A549 (cell line): ENCODE data around the gene MRAP2. TPM values are rescaled to one million over a fixed set of nuclear protein-coding genes. Genes with fewer than 3 reads are reported as not detected.
"Not testable (repeated sequence)": the region's sequence is repeated elsewhere in the genome, so short reads cannot be mapped to it uniquely, and the experiment has no call there.

Experiments
- ATAC-seq, 2 experiments: fragments of 200-7000 bp in 1 of 2; fragments of >200 bp in 1 of 2; cut with Nextera tagmentation in 1 of 2; cut with Tn5 transposase in 1 of 2; 3 replicates each; pipeline versions ENCODE4 v1.8.0 to v1.9.1; 2018 to 2020; ENCODE audit warnings: mild to moderate bottlenecking in 1 of 2, moderate library complexity in 1 of 2
- CTCF ChIA-PET: fragments of 300-600 bp; sonication (Branson Sonifier 250); formaldehyde crosslinking; extraction: SDS; loops from one replicate; lab custom pipeline; 2021; ENCODE audit warnings: antibody characterized with exemption, inconsistent platforms; lab: Yijun Ruan, JAX
- POLR2A ChIA-PET: fragments of 350-600 bp; formaldehyde crosslinking; extraction: SDS; loops from one replicate; lab custom pipeline; 2021; ENCODE audit warnings: antibody characterized with exemption, inconsistent platforms; lab: Yijun Ruan, JAX
- DNase-seq, 2 experiments: peaks; one replicate each; pipeline versions ENCODE4 v3.0.0 to v3.0.0-alpha.2; 2011 to 2016; ENCODE audit warnings: low read depth in 1 of 2, low spot score in 1 of 2
- FAIRE-seq: peaks from 2 replicates; lab custom pipeline; 2011; peaks lifted over from hg19 to GRCh38; lab: Jason Lieb, UNC
- H3K27ac ChIP-seq, 2 experiments: fragments of >200 bp; sonication (Bioruptor Twin); formaldehyde crosslinking; 3 replicates each; pipeline ENCODE4 v1.5.1; 2016 to 2017
- H3K4me1 ChIP-seq: fragments of >200 bp; sonication (Bioruptor Twin); formaldehyde crosslinking; 3 replicates; pipeline ENCODE4 v1.6.1; 2016
- H3K4me2 ChIP-seq: fragments of >200 bp; sonication (Bioruptor Twin); formaldehyde crosslinking; 3 replicates; pipeline ENCODE4 v1.6.1; 2016
- H3K4me3 ChIP-seq: fragments of >200 bp; sonication (Bioruptor Twin); formaldehyde crosslinking; 3 replicates; pipeline ENCODE4 v1.5.1; 2016
- H3K9me3 ChIP-seq: fragments of >200 bp; sonication (Bioruptor Twin); formaldehyde crosslinking; 3 replicates; pipeline ENCODE4 v1.6.1; 2016
- ATOH8 ChIP-seq: fragments of 250-450 bp; sonication (Bioruptor Pico); IDR thresholded peaks from 2 replicates; pipeline ENCODE4 v1.5.0; 2020; ENCODE audit warnings: low read depth, mild to moderate bottlenecking, moderate library complexity
- BHLHE40 ChIP-seq: IDR thresholded peaks from 2 replicates; pipeline ENCODE4 v1.6.1; 2012; ENCODE audit warnings: low read depth, low read length, inconsistent platforms
- EHF ChIP-seq: fragments of 250-450 bp; sonication (Bioruptor Pico); IDR thresholded peaks from 2 replicates; pipeline ENCODE4 v1.5.0; 2020; ENCODE audit warnings: mild to moderate bottlenecking
- EHMT2 ChIP-seq: fragments of 200-600 bp; sonication (generic); IDR thresholded peaks from 2 replicates; pipeline ENCODE4 v1.6.1; 2016; ENCODE audit warnings: antibody characterized with exemption, low read depth, mild to moderate bottlenecking, moderate library complexity
- FOSL2 ChIP-seq, 2 experiments: fragments of 450-650 bp in 1 of 2; fragments of >200 bp in 1 of 2; sonication (Bioruptor Twin) in 1 of 2; formaldehyde crosslinking; IDR thresholded peaks; 2 replicates each; pipeline versions ENCODE4 v1.5.0 to v1.6.1; 2016 to 2020; ENCODE audit warnings: mild to moderate bottlenecking in 1 of 2, moderate library complexity in 1 of 2
- HDAC2 ChIP-seq: fragments of 200-600 bp; sonication (generic); IDR thresholded peaks from 2 replicates; pipeline ENCODE4 v1.6.1; 2016
- HMGXB4 ChIP-seq: fragments of 250-450 bp; sonication (Bioruptor Pico); IDR thresholded peaks from 2 replicates; pipeline ENCODE4 v1.5.0; 2021; ENCODE audit warnings: mild to moderate bottlenecking, moderate library complexity, borderline replicate concordance
- HOXA7 ChIP-seq: fragments of 250-450 bp; sonication (Bioruptor Pico); IDR thresholded peaks from 2 replicates; pipeline ENCODE4 v1.5.0; 2020; ENCODE audit warnings: mild to moderate bottlenecking, moderate library complexity
- JUNB ChIP-seq: fragments of >200 bp; sonication (Bioruptor Twin); formaldehyde crosslinking; IDR thresholded peaks from 2 replicates; pipeline ENCODE4 v1.6.1; 2016
- KDM1A ChIP-seq: fragments of 200-600 bp; sonication (generic); IDR thresholded peaks from 2 replicates; pipeline ENCODE4 v1.6.1; 2016; ENCODE audit warnings: low read depth, mild to moderate bottlenecking
- MAFK ChIP-seq: fragments of 450-650 bp; IDR thresholded peaks from 2 replicates; pipeline ENCODE4 v1.6.1; 2014; ENCODE audit not compliant: partially characterized antibody
- NPAS2 ChIP-seq: fragments of 250-450 bp; sonication (Bioruptor Pico); IDR thresholded peaks from 2 replicates; pipeline ENCODE4 v1.8.0; 2022; ENCODE audit warnings: mild to moderate bottlenecking, moderate library complexity, borderline replicate concordance
- NR3C1 ChIP-seq: fragments of >200 bp; sonication (Bioruptor Twin); formaldehyde crosslinking; IDR thresholded peaks from 3 replicates; pipeline ENCODE4 v1.6.1; 2017
- RNF2 ChIP-seq: fragments of 200-600 bp; sonication (generic); IDR thresholded peaks from 2 replicates; pipeline ENCODE4 v1.6.1; 2016; ENCODE audit warnings: low read depth, mild to moderate bottlenecking, antibody characterized with exemption, moderate library complexity, borderline replicate concordance
- SMC3 ChIP-seq: fragments of >200 bp; sonication (Bioruptor Twin); formaldehyde crosslinking; IDR thresholded peaks from 3 replicates; pipeline ENCODE4 v1.6.1; 2018; ENCODE audit warnings: inconsistent platforms
- TFCP2L1 ChIP-seq: fragments of 250-450 bp; sonication (Bioruptor Pico); IDR thresholded peaks from 2 replicates; pipeline ENCODE4 v1.5.0; 2021; ENCODE audit warnings: mild to moderate bottlenecking
- USF2 ChIP-seq: fragments of 450-650 bp; IDR thresholded peaks from 2 replicates; pipeline ENCODE4 v1.6.1; 2014; ENCODE audit warnings: antibody characterized with exemption
- WGBS: methylation state at CpG from one replicate; pipeline ENCODE4 v1.1.6; 2017; ENCODE audit errors: missing lambda C conversion rate; 5-methylcytosine and 5-hydroxymethylcytosine counted together
- polyA plus RNA-seq, 4 experiments: library from polyadenylated mRNA; depleted of rRNA in 3 of 4; stranded (reverse); fragments of >200 nt; fragmentation: RNase III in 1 of 4; extraction: RNeasy Plus Mini Kit Qiagen cat#74134 plus additional on column Dnase treatment in 1 of 4; gene quantifications; 2 replicates in 3 of 4; 3 replicates in 1 of 4; pipeline ENCODE4 v1.2.3, GENCODE V29; 2011 to 2017
- TF ChIP-seq, protein P1 (sequence below): fragments of 200-600 bp; sonication (generic); IDR thresholded peaks from 2 replicates; pipeline ENCODE4 v1.6.1; 2016; ENCODE audit warnings: antibody characterized with exemption, mild to moderate bottlenecking, moderate library complexity
- TF ChIP-seq, protein P2 (sequence below): IDR thresholded peaks from 2 replicates; pipeline ENCODE4 v1.6.1; 2012

Gene MRAP2
- polyA plus RNA-seq, 2 of the 4 experiments (the other 2 are of a cell fraction), result 0.75 to 2.2 TPM

DNA sequence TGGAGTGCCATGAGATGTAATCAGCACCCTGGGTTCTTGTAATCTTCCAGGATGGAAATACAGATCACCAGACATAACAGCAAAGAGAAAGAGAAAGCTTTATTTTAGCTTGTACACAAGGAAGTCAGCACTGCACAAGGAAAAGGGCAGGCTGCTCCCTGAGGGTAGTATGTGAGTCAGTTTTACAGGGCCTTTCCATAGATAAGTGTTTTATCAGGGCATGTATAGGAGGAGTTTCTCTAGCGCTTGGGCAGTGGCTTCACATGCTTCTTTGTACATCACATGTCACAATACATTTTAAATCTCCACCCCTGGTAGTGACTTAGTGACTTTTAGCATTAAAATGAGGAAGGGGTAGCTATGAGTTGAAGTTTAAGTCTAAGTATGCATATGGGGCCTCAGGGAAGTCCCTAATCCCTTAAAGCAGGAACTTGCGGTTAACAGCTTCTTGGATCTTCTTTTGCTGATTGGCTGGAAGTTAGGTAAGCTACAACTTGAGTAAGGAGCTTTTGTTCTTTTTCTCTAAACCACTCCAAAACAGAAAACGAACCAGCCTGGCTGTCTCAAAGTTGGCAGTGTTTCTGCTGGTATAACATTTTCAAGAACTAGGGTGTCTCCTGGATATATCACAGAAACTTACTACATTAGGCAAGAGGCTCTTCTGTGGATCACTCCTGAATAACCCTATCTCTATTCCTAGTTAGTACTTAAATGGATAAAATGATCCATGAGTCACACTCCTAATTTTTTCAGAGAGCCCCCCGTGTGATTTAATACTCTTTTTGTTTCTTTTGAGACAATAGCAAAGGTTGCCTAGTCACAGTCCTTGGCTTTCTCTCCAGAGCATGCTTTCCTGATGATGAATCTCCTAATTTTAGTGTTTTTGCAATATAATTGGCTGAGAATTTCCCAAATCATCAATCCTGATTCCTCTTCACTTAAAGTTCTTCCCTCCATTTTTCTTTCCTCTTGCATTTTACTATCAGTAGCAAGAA lies 60.2 kb downstream of the MRAP2 start:
- Histone ChIP-seq H3K4me2 (no peak overlapping the region), H3K9me3 (no peaks in the 10 kb centered on the region), H3K4me3 (no peak overlapping the region), H3K27ac (no peak overlapping the region), H3K4me1 (no peaks in the 10 kb centered on the region)
- TF ChIP-seq BHLHE40 (no peak), SMC3 (no peak), HMGXB4 (CRISPR knock-in tag) (no peak), MAFK (no peak)
- POLR2A ChIA-PET, result no interaction called here
- ATAC-seq, result no peak
- CTCF ChIA-PET, result no interaction called here
- no peak for FAIRE-seq
- DNase-seq, result no peak
- 50% methylated on average over 4 of the region's 4 CpGs for WGBS

DNA sequence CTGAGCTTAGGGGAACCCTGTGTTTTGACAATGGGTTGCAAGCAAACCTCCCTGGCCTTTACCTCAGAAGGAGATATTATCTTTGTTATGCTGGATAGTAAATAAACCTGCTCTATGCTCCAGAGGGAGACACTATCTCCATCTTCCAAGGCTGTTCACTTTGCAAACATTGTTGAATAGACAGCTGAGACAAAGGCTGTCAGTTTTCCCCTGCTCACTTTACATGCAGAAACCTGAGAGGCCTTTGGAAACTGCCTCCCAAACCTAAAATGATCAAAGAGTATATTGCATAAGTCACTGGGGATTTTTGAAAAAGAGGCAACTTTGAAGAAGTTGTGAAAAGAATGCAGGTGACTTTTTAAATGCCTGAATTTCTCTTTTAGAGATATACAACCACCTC lies 61.6 kb downstream of the MRAP2 start:
- Histone ChIP-seq H3K27ac (no peak overlapping the region), H3K9me3 (no peaks in the 10 kb centered on the region)
- no peak for TF ChIP-seq NPAS2 (CRISPR knock-in tag)
- TF ChIP-seq, protein P1, sequence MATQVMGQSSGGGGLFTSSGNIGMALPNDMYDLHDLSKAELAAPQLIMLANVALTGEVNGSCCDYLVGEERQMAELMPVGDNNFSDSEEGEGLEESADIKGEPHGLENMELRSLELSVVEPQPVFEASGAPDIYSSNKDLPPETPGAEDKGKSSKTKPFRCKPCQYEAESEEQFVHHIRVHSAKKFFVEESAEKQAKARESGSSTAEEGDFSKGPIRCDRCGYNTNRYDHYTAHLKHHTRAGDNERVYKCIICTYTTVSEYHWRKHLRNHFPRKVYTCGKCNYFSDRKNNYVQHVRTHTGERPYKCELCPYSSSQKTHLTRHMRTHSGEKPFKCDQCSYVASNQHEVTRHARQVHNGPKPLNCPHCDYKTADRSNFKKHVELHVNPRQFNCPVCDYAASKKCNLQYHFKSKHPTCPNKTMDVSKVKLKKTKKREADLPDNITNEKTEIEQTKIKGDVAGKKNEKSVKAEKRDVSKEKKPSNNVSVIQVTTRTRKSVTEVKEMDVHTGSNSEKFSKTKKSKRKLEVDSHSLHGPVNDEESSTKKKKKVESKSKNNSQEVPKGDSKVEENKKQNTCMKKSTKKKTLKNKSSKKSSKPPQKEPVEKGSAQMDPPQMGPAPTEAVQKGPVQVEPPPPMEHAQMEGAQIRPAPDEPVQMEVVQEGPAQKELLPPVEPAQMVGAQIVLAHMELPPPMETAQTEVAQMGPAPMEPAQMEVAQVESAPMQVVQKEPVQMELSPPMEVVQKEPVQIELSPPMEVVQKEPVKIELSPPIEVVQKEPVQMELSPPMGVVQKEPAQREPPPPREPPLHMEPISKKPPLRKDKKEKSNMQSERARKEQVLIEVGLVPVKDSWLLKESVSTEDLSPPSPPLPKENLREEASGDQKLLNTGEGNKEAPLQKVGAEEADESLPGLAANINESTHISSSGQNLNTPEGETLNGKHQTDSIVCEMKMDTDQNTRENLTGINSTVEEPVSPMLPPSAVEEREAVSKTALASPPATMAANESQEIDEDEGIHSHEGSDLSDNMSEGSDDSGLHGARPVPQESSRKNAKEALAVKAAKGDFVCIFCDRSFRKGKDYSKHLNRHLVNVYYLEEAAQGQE, result no peak
- no peak for TF ChIP-seq NR3C1
- TF ChIP-seq TFCP2L1 (CRISPR knock-in tag), result no peak
- no peak for TF ChIP-seq EHF (CRISPR knock-in tag)
- TF ChIP-seq MAFK, result no peak
- TF ChIP-seq, all 56 proteins: peak for 0
- Histone ChIP-seq H3K4me2 (no peak overlapping the region), H3K4me3 (no peak overlapping the region), H3K4me1 (no peaks in the 10 kb centered on the region)
- POLR2A ChIA-PET, result no interaction called here
- no peak for FAIRE-seq
- ATAC-seq, result no peak
- no peak for DNase-seq
- CTCF ChIA-PET, result no interaction called here

DNA sequence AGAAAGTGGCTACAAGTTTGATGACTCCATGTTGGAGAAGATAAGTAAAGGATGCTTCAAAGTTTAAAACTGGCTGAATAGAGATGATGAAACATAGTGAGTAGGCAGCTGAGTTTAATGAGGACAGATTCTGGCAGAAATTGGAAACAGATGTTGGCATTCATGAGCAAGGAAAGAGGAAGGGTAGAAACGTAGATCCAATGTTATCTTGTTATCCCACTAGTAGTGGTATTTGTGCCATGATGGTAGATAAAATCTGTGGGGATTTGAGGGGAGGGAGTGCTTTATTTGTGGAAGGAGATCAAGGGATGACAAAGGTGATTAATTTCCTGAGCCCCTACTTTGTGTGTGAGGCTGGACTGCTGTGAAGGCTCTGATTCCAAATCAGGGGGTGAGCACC lies 69.5 kb downstream of the MRAP2 start:
- ATAC-seq (no peak), DNase-seq (no peak), FAIRE-seq (no peak)
- Histone ChIP-seq H3K9me3 (no peaks in the 10 kb centered on the region), H3K27ac (no peak overlapping the region), H3K4me1 (no peaks in the 10 kb centered on the region), H3K4me2 (no peak overlapping the region), H3K4me3 (no peak overlapping the region)
- whole genome bisulfite sequencing, result 4% methylated on average over 1 of the region's 1 CpG
- TF ChIP-seq JUNB (no peak), RNF2 (no peak), ATOH8 (CRISPR knock-in tag) (no peak), EHMT2 (no peak), HOXA7 (CRISPR knock-in tag) (no peak), KDM1A (no peak), HDAC2 (no peak), FOSL2 (IDR thresholded peaks at IDR 0.05) (no peak), FOSL2 (CRISPR knock-in tag; IDR thresholded peaks at IDR 0.05) (no peak), USF2 (no peak)
- TF ChIP-seq, protein P2, sequence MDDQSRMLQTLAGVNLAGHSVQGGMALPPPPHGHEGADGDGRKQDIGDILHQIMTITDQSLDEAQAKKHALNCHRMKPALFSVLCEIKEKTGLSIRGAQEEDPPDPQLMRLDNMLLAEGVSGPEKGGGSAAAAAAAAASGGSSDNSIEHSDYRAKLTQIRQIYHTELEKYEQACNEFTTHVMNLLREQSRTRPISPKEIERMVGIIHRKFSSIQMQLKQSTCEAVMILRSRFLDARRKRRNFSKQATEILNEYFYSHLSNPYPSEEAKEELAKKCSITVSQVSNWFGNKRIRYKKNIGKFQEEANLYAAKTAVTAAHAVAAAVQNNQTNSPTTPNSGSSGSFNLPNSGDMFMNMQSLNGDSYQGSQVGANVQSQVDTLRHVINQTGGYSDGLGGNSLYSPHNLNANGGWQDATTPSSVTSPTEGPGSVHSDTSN, result no peak
- ChIA-PET CTCF (no interaction called here), POLR2A (no interaction called here)

DNA sequence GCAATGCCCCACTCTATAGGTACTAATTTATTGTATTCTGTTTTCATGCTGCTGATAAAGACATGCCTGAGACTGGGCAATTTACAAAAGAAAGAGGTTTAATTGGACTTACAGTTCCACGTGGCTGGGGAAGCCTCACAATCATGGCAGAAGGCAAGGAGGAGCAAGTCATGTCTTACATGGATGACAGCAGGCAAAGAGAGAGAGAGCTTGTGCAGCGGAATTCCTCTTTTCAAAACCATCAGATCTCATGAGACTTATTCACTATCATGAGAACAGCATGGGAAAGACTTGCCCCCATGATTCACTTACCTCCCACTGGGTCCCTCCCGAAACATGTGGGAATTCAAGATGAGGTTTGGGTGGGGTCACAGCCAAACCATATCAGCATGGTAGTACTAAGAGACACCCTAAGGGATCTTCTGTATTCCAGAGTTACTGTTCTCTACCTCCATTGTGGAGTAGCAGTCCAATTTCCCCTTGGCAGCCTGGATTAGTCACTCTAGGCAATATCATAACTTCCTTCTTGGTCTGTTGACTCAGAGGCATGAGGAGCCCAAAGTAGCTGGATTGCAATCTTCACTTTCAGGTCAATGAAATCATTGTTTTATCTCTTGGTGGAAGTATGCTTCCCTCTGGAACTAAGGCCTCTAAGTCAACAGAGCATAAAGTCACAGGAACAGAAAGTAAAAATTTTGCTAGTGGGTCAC lies 71.8 kb downstream of the MRAP2 start:
- ATAC-seq, FAIRE-seq, H3K27ac ChIP-seq, H3K9me3 ChIP-seq, POLR2A ChIA-PET, H3K4me3 ChIP-seq, CTCF ChIA-PET, H3K4me1 ChIP-seq, H3K4me2 ChIP-seq: not testable (repeated sequence)
- peak in 1 of 2 experiments; percentile 1 for DNase-seq
- 11% methylated on average over 3 of the region's 3 CpGs for WGBS
